Neural cell (in vitro differentiated cells): ENCODE data around the gene SLC44A4. TPM values are rescaled to one million over a fixed set of nuclear protein-coding genes. Genes with fewer than 3 reads are reported as not detected.

ENCODE experiments used
- H2AFZ ChIP-seq: fragments of 200-600, 300-800 bp; sonication (generic), shearing (Covaris generic); 2 replicates; pipeline ENCODE4 v1.6.0; 2014; ENCODE audit warnings: low read depth, mild to moderate bottlenecking, antibody characterized with exemption, low read length, moderate library complexity
- H3F3A ChIP-seq: fragments of 200-600 bp; shearing (Covaris generic); 2 replicates; pipeline ENCODE4 v1.6.1; 2016; ENCODE audit warnings: mild to moderate bottlenecking, moderate library complexity, mixed read lengths, antibody characterized with exemption, low read length; ENCODE audit not compliant: insufficient read depth, poor library complexity, severe bottlenecking
- H3K27ac ChIP-seq: fragments of 200-600, 300-800 bp; sonication (generic), shearing (Covaris generic); 2 replicates; pipeline ENCODE4 v1.5.1; 2014; ENCODE audit warnings: mild to moderate bottlenecking, low read length, moderate library complexity
- H3K27me3 ChIP-seq: fragments of 300-800, 200-600 bp; sonication (generic), shearing (Covaris generic); 2 replicates; pipeline ENCODE4 v1.6.0; 2014; ENCODE audit warnings: mild to moderate bottlenecking, low read depth, low read length, moderate library complexity; ENCODE audit not compliant: insufficient read depth
- H3K36me3 ChIP-seq: fragments of 300-800, 200-600 bp; sonication (generic), shearing (Covaris generic); 2 replicates; pipeline ENCODE4 v1.5.1; 2014; ENCODE audit warnings: mild to moderate bottlenecking, antibody characterized with exemption, low read length, moderate library complexity; ENCODE audit not compliant: insufficient read depth
- H3K4me2 ChIP-seq: fragments of 300-800, 200-600 bp; sonication (generic), shearing (Covaris generic); 2 replicates; pipeline ENCODE4 v1.6.0; 2014; ENCODE audit warnings: mild to moderate bottlenecking, low read length
- H3K4me3 ChIP-seq: fragments of 300-800, 200-600 bp; sonication (generic), shearing (Covaris generic); 2 replicates; pipeline ENCODE4 v1.5.1; 2014; ENCODE audit warnings: mild to moderate bottlenecking, low read length, moderate library complexity
- H3K79me2 ChIP-seq: fragments of 200-600 bp; shearing (Covaris generic); replicated peaks from 2 replicates; pipeline ENCODE4 v1.6.0; 2014; ENCODE audit warnings: mild to moderate bottlenecking, low read length, moderate library complexity; ENCODE audit not compliant: insufficient read depth
- H3K9ac ChIP-seq: fragments of 300-800, 200-600 bp; sonication (generic), shearing (Covaris generic); 2 replicates; pipeline ENCODE4 v1.6.1; 2016; ENCODE audit warnings: mild to moderate bottlenecking, low read length, mixed read lengths
- H3K9me2 ChIP-seq: fragments of 200-600 bp; shearing (Covaris generic); 2 replicates; pipeline ENCODE4 v1.6.1; 2016; ENCODE audit warnings: mild to moderate bottlenecking, low read length, mixed read lengths; ENCODE audit not compliant: insufficient read depth
- H3K9me3 ChIP-seq: fragments of 200-600, 300-800 bp; sonication (generic), shearing (Covaris generic); 2 replicates; pipeline ENCODE4 v1.6.1; 2016; ENCODE audit warnings: mild to moderate bottlenecking, mixed run types, low read length, moderate library complexity, mixed read lengths
- H4K20me1 ChIP-seq: fragments of 200-600 bp; shearing (Covaris generic); 2 replicates; pipeline ENCODE4 v1.6.1; 2016; ENCODE audit warnings: mild to moderate bottlenecking, mixed run types; ENCODE audit not compliant: insufficient read depth
- CTCF ChIP-seq: fragments of 450-650 bp; IDR thresholded peaks from 2 replicates; pipeline ENCODE4 v1.5.1; 2014; ENCODE audit warnings: antibody characterized with exemption, mild to moderate bottlenecking, moderate library complexity; ENCODE audit not compliant: poor library complexity, severe bottlenecking
- EP300 ChIP-seq: fragments of 450-650 bp; conservative IDR thresholded peaks from 2 replicates; pipeline ENCODE4 v1.6.1; 2014; ENCODE audit warnings: antibody characterized with exemption, mild to moderate bottlenecking, moderate library complexity; ENCODE audit not compliant: poor library complexity, severe bottlenecking
- EZH2 ChIP-seq: fragments of 200-600, 300-800 bp; shearing (Covaris generic), sonication (generic); IDR thresholded peaks from 2 replicates; pipeline ENCODE4 v1.6.1; 2014; ENCODE audit warnings: antibody characterized with exemption, low read length, borderline replicate concordance, mild to moderate bottlenecking; ENCODE audit not compliant: insufficient read depth, poor library complexity, severe bottlenecking
- MXI1 ChIP-seq: fragments of 450-650 bp; conservative IDR thresholded peaks from 2 replicates; pipeline ENCODE4 v1.6.1; 2014; ENCODE audit warnings: antibody characterized with exemption, mild to moderate bottlenecking; ENCODE audit not compliant: poor library complexity, severe bottlenecking
- POLR2AphosphoS5 ChIP-seq: IDR thresholded peaks from 2 replicates; pipeline ENCODE4 v1.6.1; 2012
- RAD21 ChIP-seq: fragments of 450-650 bp; conservative IDR thresholded peaks from 2 replicates; pipeline ENCODE4 v1.6.1; 2014; ENCODE audit warnings: antibody characterized with exemption, mild to moderate bottlenecking, moderate library complexity
- REST ChIP-seq: IDR thresholded peaks from 2 replicates; pipeline ENCODE4 v1.6.1; 2012; ENCODE audit warnings: borderline replicate concordance
- SMC3 ChIP-seq: fragments of 450-650 bp; conservative IDR thresholded peaks from 2 replicates; pipeline ENCODE4 v1.6.1; 2014; ENCODE audit warnings: antibody characterized with exemption, mild to moderate bottlenecking, moderate library complexity; ENCODE audit not compliant: poor library complexity
- TAF1 ChIP-seq: IDR thresholded peaks from 2 replicates; pipeline ENCODE4 v1.6.1; 2012; ENCODE audit warnings: low read depth
- polyA minus RNA-seq: library from RNA; depleted of rRNA, polyadenylated mRNA; stranded (reverse); fragments of >200 nt; gene quantifications from 2 replicates; pipeline ENCODE4 v1.2.3, GENCODE V29; 2014
- polyA plus RNA-seq: library from polyadenylated mRNA; depleted of rRNA; stranded (reverse); fragments of >200 nt; gene quantifications from 2 replicates; pipeline ENCODE4 v1.2.3, GENCODE V29; 2014

SLC44A4 gene
- polyA plus RNA-seq (0.09 and 0.46 TPM in 2 replicates), polyA minus RNA-seq (0.49 TPM in 1 of 2 replicates, not detected in the other)

GRCh38 chr6:31878726-31879125, at the start of gene SLC44A4:
SLC44A4 (minus strand) TSS chr6:31878997; CDS start chr6:31878980, 17 bp downstream.
- no peaks in the 10 kb centered on the region for H3K36me3 ChIP-seq
- no peak within 1 kb of the TSS for H3K4me3 ChIP-seq
- no peak within 1 kb of the TSS for H3K4me2 ChIP-seq
- no peaks in the 10 kb centered on the region for H3K79me2 ChIP-seq
- no peak for TF ChIP-seq MXI1
- TF ChIP-seq EZH2: no peak
- no peak for TF ChIP-seq REST
- TF ChIP-seq CTCF: no peak
- TF ChIP-seq EP300: no peak
- no peak for TF ChIP-seq POLR2AphosphoS5
- no peak for TF ChIP-seq SMC3
- TF ChIP-seq RAD21: no peak
- no peak for TF ChIP-seq TAF1
- no peak within 1 kb of the TSS for H3K27ac ChIP-seq
- no peaks in the 10 kb centered on the region for H3K27me3 ChIP-seq
- no peak within 1 kb of the TSS for H2AFZ ChIP-seq
- no peaks in the 10 kb centered on the region for H3F3A ChIP-seq
- no peak within 1 kb of the TSS for H3K9ac ChIP-seq
- no peaks in the 10 kb centered on the region for H3K9me3 ChIP-seq
- no peaks in the 10 kb centered on the region for H3K9me2 ChIP-seq
- no peaks in the 10 kb centered on the region for H4K20me1 ChIP-seq

- Histone ChIP-seq H3K36me3 (no peaks in the 10 kb centered on the region), H3K27ac (no peak overlapping the region), H4K20me1 (no peaks in the 10 kb centered on the region), H3K4me2 (no peak overlapping the region), H3K27me3 (no peaks in the 10 kb centered on the region), H3K9me3 (no peaks in the 10 kb centered on the region), H3K4me3 (no peak overlapping the region), H3K79me2 (no peaks in the 10 kb centered on the region), H3K9ac (no peak overlapping the region), H3F3A (no peaks in the 10 kb centered on the region), H2AFZ (no peak overlapping the region), H3K9me2 (no peaks in the 10 kb centered on the region)
- TF ChIP-seq REST: no peak
- TF ChIP-seq EP300: no peak
- no peak for TF ChIP-seq SMC3
- TF ChIP-seq POLR2AphosphoS5: no peak
- no peak for TF ChIP-seq TAF1
- no peak for TF ChIP-seq MXI1
- TF ChIP-seq EZH2: no peak
- TF ChIP-seq RAD21: no peak
- no peak for TF ChIP-seq CTCF
Observed at GRCh38 chr6:31928672-31928939, 49.8 kb upstream of the SLC44A4 start.
